GM18526 (cell line): ENCODE data around the gene EI24.

Source experiments
- POLR2A ChIP-seq: IDR thresholded peaks from 3 replicates; pipeline ENCODE4 v1.6.1; 2011; ENCODE audit not compliant: insufficient read length; ENCODE audit errors: extremely low read depth

The EI24 gene

GRCh38 chr11:125621995-125622394, 52.7 kb downstream of the EI24 start:
- no peak for TF ChIP-seq POLR2A

DNA sequence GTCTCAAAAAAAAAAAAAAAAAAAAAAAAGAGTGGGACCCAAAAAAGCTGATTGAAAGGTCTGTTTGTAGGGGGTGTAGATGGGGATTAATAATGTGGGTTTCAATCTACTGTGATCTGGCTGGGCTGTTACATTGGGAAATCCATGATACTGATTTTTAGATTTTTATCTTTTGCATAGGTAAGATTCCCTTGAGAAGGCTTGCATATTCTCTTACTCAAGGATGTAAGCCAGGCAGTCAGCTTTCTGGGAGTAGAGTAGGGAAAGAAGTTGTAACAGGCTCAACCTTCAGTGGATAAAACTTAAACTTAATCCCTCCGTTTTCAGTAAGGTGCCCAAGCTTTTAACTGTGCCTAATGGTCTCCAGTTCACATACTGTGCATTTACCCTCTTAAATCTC, 53.8 kb downstream of the EI24 start:
- no peak for TF ChIP-seq POLR2A

- no peak for TF ChIP-seq POLR2A
Measured at GRCh38 chr11:125624756-125625213, 55.5 kb downstream of the EI24 start, which contains the start of gene CHEK1. CHEK1 (plus strand) TSS chr11:125625163; CDS start chr11:125626769, 1,606 bp downstream.

DNA sequence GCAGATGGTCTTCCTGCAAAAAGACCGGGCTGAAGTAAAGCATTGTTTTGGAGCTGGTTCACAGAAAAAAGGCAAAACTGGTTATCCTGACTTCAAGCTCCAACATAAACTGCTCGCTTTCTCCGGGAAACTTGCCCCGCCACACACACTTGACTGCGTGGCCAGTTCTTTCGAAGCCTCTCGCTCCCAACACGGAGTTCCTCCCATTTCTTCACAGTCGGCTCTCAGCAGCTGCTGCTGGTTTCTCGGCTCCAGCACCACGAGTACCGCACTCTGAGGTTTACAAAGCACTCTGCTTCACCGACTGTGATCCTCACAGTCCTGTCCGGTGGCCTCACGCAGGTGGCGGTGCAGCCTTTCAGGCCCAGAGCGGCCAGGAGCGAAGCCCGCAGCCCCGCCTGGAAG, 56.0 kb downstream of the EI24 start:
- TF ChIP-seq POLR2A: no peak

DNA sequence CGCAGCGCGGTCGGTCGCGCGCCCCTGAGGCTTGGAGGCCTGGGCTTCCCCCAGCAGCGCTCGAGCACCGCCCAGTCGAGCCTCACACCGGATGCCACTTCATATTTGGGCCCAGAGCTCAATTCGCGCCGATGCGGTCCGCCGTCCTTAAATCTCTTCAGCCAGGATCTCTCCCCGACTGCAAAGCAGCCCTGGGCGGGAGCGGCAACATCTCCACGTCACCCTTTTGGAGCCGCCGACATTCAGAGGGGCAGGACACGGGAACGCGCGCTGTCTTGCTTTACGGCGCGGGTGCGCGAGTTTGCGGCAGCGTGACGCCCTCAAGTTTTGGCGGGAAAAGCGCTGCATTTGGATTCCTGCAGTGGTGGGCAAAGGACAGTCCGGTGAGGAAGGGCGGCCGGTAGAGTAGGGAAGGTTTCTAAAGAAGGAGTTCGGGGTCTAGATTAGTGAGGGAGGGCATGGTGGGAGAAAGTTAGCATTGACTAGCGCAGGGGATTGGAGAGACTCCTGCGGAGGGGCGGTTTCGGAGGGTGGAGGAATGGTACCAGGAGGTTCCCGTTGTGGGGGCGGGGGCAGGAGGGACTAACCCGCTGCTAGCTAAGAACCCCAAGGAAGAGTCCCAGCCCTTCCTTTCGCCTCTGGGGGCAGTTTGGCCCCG, 56.5 kb downstream of the EI24 start:
- TF ChIP-seq POLR2A: peak; percentile 83

GRCh38 chr11:125626288-125626950, 57.1 kb downstream of the EI24 start:
- TF ChIP-seq POLR2A: no peak

- no peak for TF ChIP-seq POLR2A
Measured at GRCh38 chr11:125627236-125627910, 58.1 kb downstream of the EI24 start.
